HepG2 (cell line): Measurements from ENCODE around the gene RPS19BP1. TPM values are rescaled to one million over a fixed set of nuclear protein-coding genes. Genes with fewer than 3 reads are reported as not detected.

Source experiments
- ATF7-NPFF ChIP-seq: sonication (generic); formaldehyde crosslinking; IDR thresholded peaks from 2 replicates; pipeline ENCODE4 v1.8.1; 2023; ENCODE audit warnings: mild to moderate bottlenecking, low read depth, missing genetic modification reagents, moderate library complexity
- BRF2 ChIP-seq: sonication (generic); formaldehyde crosslinking; IDR thresholded peaks from 2 replicates; pipeline ENCODE4 v1.8.1; 2022; ENCODE audit warnings: mild to moderate bottlenecking, missing genetic modification reagents
- GLI4 ChIP-seq: sonication (generic); formaldehyde crosslinking; IDR thresholded peaks from 2 replicates; pipeline ENCODE4 v1.5.1; 2020; ENCODE audit warnings: missing genetic modification reagents, mild to moderate bottlenecking, moderate library complexity, borderline replicate concordance
- HNRNPH1 ChIP-seq: fragments of 200-400 bp; formaldehyde crosslinking; optimal IDR thresholded peaks from 2 replicates; pipeline ENCODE3; 2017; ENCODE audit warnings: mild to moderate bottlenecking, low read depth, low read length
- KLF9 ChIP-seq: IDR thresholded peaks from 2 replicates; pipeline ENCODE4 v1.6.1; 2016; ENCODE audit warnings: low read depth
- MAFF ChIP-seq: IDR thresholded peaks from 2 replicates; pipeline ENCODE4 v1.6.1; 2011; ENCODE audit warnings: low read depth, low read length, improper control_type of control experiment
- NFIB ChIP-seq: sonication (generic); formaldehyde crosslinking; IDR thresholded peaks from 2 replicates; pipeline ENCODE4 v1.9.0; 2021; ENCODE audit warnings: missing genetic modification reagents, mild to moderate bottlenecking, borderline replicate concordance
- NFIC ChIP-seq: IDR thresholded peaks from 2 replicates; pipeline ENCODE4 v1.6.1; 2012; ENCODE audit warnings: mild to moderate bottlenecking, low read length, inconsistent platforms
- RAD21 ChIP-seq: fragments of 450-650 bp; formaldehyde crosslinking; IDR thresholded peaks from 2 replicates; pipeline ENCODE4 v1.5.0; 2020; ENCODE audit warnings: mild to moderate bottlenecking
- RORA ChIP-seq: sonication (generic); formaldehyde crosslinking; IDR thresholded peaks from 2 replicates; pipeline ENCODE4 v1.5.0; 2020; ENCODE audit warnings: mild to moderate bottlenecking, missing genetic modification reagents, moderate library complexity
- STAG1 ChIP-seq: sonication (generic); formaldehyde crosslinking; IDR thresholded peaks from 2 replicates; pipeline ENCODE4 v1.4.0; 2020; ENCODE audit warnings: missing genetic modification reagents
- ZIK1 ChIP-seq: sonication (generic); formaldehyde crosslinking; IDR thresholded peaks from 2 replicates; pipeline ENCODE4 v1.5.0; 2020; ENCODE audit warnings: mild to moderate bottlenecking, low read depth, missing genetic modification reagents, borderline replicate concordance
- ZMAT3 ChIP-seq: sonication (generic); formaldehyde crosslinking; conservative IDR thresholded peaks from 2 replicates; pipeline ENCODE4 v1.7.0; 2021; ENCODE audit warnings: missing genetic modification reagents
- ZNF230 ChIP-seq: sonication (generic); formaldehyde crosslinking; IDR thresholded peaks from 2 replicates; pipeline ENCODE4 v1.4.0; 2020; ENCODE audit warnings: mild to moderate bottlenecking, missing genetic modification reagents
- ZNF33B ChIP-seq: sonication (generic); formaldehyde crosslinking; IDR thresholded peaks from 2 replicates; pipeline ENCODE4 v1.5.1; 2020; ENCODE audit warnings: mild to moderate bottlenecking, missing genetic modification reagents
- ZNF567 ChIP-seq: sonication (generic); formaldehyde crosslinking; IDR thresholded peaks from 2 replicates; pipeline ENCODE4 v1.8.1; 2023; ENCODE audit warnings: mild to moderate bottlenecking, missing genetic modification reagents, borderline replicate concordance
- ZNF768 ChIP-seq: sonication (generic); formaldehyde crosslinking; IDR thresholded peaks from 2 replicates; pipeline ENCODE4 v1.4.0; 2020; ENCODE audit warnings: missing genetic modification reagents
- polyA plus RNA-seq, 8 experiments: library from polyadenylated mRNA; depleted of rRNA in 3 of 8; stranded (reverse) in 7 of 8; unstranded in 1 of 8; fragments of >200 nt; fragmentation: Illumina TruSeq in 4 of 8; extraction: Trizol in 4 of 8; gene quantifications; 2 replicates each; pipeline versions ENCODE4 v1.2.1 to v1.2.3, GENCODE V29; 2011 to 2016; ENCODE audit warnings: low read depth in 4 of 8, missing spikeins in 1 of 8, mixed read lengths in 1 of 8; ENCODE audit not compliant: insufficient read depth in 1 of 8
- total RNA-seq, 5 experiments: library from RNA; depleted of rRNA; stranded (reverse); fragments of >200 nt; fragmentation: Illumina TruSeq; extraction: Trizol; gene quantifications; 2 replicates each; pipeline ENCODE4 v1.2.3, GENCODE V29; 2016; ENCODE audit warnings: low read depth in 1 of 5
- TF ChIP-seq, protein P1 (sequence below): sonication (generic); formaldehyde crosslinking; IDR thresholded peaks from 2 replicates; pipeline ENCODE4 v1.4.0; 2020; ENCODE audit warnings: missing genetic modification reagents
- TF ChIP-seq, protein P2 (sequence below): sonication (generic); formaldehyde crosslinking; IDR thresholded peaks from 2 replicates; pipeline ENCODE4 v1.5.1; 2020; ENCODE audit warnings: missing genetic modification reagents, mild to moderate bottlenecking, borderline replicate concordance
- TF ChIP-seq, protein P3 (sequence below), 2 experiments: fragments of 450-650 bp in 1 of 2; sonication (generic) in 1 of 2; formaldehyde crosslinking; IDR thresholded peaks; 2 replicates each; pipeline versions ENCODE4 v1.5.0 to v1.8.0; 2020 to 2022; ENCODE audit warnings: mild to moderate bottlenecking in 1 of 2, missing genetic modification reagents in 1 of 2
- TF ChIP-seq, protein P4 (sequence below): IDR thresholded peaks from 2 replicates; pipeline ENCODE4 v1.6.1; 2016; ENCODE audit warnings: missing genetic modification reagents, missing compliant biosample characterization

Gene RPS19BP1
- total and polyA plus RNA-seq, 2 of the 13 experiments (the other 11 are each of a cell fraction or from before 2014, with no cell fraction given): 44.3 to 81.3 TPM

DNA sequence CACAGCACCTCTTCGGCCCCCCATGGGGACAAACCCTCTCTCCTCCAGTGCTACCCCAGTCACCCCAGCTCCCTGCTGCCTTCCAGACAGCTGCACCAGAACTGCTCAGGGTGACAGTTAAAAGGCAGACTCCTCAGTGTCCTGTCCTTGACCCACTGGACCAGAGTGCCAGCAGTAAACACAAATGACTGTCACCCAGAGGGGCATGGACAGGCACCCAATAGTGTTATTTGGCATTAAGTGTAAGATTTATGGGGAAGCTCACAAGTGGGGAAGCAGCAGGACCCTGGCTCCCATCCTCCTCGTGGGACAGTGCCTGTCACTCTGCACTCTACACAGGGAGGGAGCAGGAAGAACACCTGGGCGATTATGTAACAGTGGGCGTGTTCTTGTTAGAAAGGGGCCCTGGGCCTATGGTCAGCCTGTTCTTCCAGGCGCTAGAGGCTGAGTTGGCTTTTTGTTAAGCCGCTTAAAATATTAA lies 5.0 kb downstream of the RPS19BP1 start (continued):
- TF ChIP-seq, protein P1, sequence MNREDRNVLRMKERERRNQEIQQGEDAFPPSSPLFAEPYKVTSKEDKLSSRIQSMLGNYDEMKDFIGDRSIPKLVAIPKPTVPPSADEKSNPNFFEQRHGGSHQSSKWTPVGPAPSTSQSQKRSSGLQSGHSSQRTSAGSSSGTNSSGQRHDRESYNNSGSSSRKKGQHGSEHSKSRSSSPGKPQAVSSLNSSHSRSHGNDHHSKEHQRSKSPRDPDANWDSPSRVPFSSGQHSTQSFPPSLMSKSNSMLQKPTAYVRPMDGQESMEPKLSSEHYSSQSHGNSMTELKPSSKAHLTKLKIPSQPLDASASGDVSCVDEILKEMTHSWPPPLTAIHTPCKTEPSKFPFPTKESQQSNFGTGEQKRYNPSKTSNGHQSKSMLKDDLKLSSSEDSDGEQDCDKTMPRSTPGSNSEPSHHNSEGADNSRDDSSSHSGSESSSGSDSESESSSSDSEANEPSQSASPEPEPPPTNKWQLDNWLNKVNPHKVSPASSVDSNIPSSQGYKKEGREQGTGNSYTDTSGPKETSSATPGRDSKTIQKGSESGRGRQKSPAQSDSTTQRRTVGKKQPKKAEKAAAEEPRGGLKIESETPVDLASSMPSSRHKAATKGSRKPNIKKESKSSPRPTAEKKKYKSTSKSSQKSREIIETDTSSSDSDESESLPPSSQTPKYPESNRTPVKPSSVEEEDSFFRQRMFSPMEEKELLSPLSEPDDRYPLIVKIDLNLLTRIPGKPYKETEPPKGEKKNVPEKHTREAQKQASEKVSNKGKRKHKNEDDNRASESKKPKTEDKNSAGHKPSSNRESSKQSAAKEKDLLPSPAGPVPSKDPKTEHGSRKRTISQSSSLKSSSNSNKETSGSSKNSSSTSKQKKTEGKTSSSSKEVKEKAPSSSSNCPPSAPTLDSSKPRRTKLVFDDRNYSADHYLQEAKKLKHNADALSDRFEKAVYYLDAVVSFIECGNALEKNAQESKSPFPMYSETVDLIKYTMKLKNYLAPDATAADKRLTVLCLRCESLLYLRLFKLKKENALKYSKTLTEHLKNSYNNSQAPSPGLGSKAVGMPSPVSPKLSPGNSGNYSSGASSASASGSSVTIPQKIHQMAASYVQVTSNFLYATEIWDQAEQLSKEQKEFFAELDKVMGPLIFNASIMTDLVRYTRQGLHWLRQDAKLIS (CRISPR knock-in tag): no peak
- TF ChIP-seq MAFF: no peak
- TF ChIP-seq NFIC: no peak
- TF ChIP-seq RORA (CRISPR knock-in tag): no peak
- no peak for TF ChIP-seq BRF2
- TF ChIP-seq GLI4 (CRISPR knock-in tag): no peak
- no peak for TF ChIP-seq STAG1
- TF ChIP-seq, protein P2, sequence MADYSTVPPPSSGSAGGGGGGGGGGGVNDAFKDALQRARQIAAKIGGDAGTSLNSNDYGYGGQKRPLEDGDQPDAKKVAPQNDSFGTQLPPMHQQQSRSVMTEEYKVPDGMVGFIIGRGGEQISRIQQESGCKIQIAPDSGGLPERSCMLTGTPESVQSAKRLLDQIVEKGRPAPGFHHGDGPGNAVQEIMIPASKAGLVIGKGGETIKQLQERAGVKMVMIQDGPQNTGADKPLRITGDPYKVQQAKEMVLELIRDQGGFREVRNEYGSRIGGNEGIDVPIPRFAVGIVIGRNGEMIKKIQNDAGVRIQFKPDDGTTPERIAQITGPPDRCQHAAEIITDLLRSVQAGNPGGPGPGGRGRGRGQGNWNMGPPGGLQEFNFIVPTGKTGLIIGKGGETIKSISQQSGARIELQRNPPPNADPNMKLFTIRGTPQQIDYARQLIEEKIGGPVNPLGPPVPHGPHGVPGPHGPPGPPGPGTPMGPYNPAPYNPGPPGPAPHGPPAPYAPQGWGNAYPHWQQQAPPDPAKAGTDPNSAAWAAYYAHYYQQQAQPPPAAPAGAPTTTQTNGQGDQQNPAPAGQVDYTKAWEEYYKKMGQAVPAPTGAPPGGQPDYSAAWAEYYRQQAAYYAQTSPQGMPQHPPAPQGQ (CRISPR knock-in tag): no peak
- TF ChIP-seq KLF9 (CRISPR knock-in tag): no peak
- TF ChIP-seq ZIK1 (CRISPR knock-in tag): no peak
- no peak for TF ChIP-seq RAD21 (CRISPR knock-in tag)
- no peak for TF ChIP-seq ZNF33B (CRISPR knock-in tag)
- no peak for TF ChIP-seq ZNF768 (CRISPR knock-in tag)
- TF ChIP-seq ZMAT3 (CRISPR knock-in tag): 0 out of 2 replicates have a peak, but pooled peaks have one; percentile 35
- TF ChIP-seq ATF7-NPFF (CRISPR knock-in tag): no peak
- no peak for TF ChIP-seq NFIB (CRISPR knock-in tag)
- no peak for TF ChIP-seq ZNF230 (CRISPR knock-in tag)
- TF ChIP-seq, protein P3, sequence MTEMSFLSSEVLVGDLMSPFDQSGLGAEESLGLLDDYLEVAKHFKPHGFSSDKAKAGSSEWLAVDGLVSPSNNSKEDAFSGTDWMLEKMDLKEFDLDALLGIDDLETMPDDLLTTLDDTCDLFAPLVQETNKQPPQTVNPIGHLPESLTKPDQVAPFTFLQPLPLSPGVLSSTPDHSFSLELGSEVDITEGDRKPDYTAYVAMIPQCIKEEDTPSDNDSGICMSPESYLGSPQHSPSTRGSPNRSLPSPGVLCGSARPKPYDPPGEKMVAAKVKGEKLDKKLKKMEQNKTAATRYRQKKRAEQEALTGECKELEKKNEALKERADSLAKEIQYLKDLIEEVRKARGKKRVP (CRISPR knock-in tag; IDR thresholded peaks at IDR 0.05): no peak
- no peak for TF ChIP-seq ZNF567 (CRISPR knock-in tag)
- TF ChIP-seq, protein P4, sequence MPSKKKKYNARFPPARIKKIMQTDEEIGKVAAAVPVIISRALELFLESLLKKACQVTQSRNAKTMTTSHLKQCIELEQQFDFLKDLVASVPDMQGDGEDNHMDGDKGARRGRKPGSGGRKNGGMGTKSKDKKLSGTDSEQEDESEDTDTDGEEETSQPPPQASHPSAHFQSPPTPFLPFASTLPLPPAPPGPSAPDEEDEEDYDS (CRISPR knock-in tag): no peak
- TF ChIP-seq HNRNPH1: no peak
